Activated T-helper 17 cell treated with anti-CD3 and anti-CD28 coated beads, Interleukin-2, amount 50 U/mL, for 72 hours (primary cell): ENCODE results near the gene C16orf54. TPM values are rescaled to one million over a fixed set of nuclear protein-coding genes. Genes with fewer than 3 reads are reported as not detected.
"Not testable (repeated sequence)": the region's sequence is repeated elsewhere in the genome, so short reads cannot be mapped to it uniquely, and the experiment has no call there.

Experiments
- ATAC-seq: fragments of 150-1000 bp; cut with Tn5 transposase; replicated peaks from 2 replicates; pipeline ENCODE4 v1.10.0; 2021; ENCODE audit warnings: mild to moderate bottlenecking, moderate library complexity
- H3K27ac Mint-ChIP-seq: one replicate; pipeline ENCODE4 v1.8.0; 2022; ENCODE audit warnings: mixed read lengths
- H3K27me3 Mint-ChIP-seq: one replicate; pipeline ENCODE4 v1.8.0; 2022; ENCODE audit warnings: mixed read lengths
- H3K36me3 Mint-ChIP-seq: one replicate; pipeline ENCODE4 v1.8.0; 2022; ENCODE audit warnings: low read depth, mild to moderate bottlenecking, mixed read lengths
- H3K4me1 Mint-ChIP-seq: one replicate; pipeline ENCODE4 v1.8.0; 2022; ENCODE audit warnings: mixed read lengths
- H3K4me3 Mint-ChIP-seq: one replicate; pipeline ENCODE4 v1.8.0; 2022; ENCODE audit warnings: mild to moderate bottlenecking, mixed read lengths
- H3K9me3 Mint-ChIP-seq: one replicate; pipeline ENCODE4 v1.8.0; 2022; ENCODE audit warnings: mixed read lengths
- total RNA-seq, 2 donors: library from RNA; stranded (reverse); gene quantifications; one replicate each; pipeline ENCODE4 v1.2.3, GENCODE V29; 2022

C16orf54 gene, protein sequence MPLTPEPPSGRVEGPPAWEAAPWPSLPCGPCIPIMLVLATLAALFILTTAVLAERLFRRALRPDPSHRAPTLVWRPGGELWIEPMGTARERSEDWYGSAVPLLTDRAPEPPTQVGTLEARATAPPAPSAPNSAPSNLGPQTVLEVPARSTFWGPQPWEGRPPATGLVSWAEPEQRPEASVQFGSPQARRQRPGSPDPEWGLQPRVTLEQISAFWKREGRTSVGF
- 10 to 100 TPM; 15.9 to 23.5 TPM for total RNA-seq

DNA sequence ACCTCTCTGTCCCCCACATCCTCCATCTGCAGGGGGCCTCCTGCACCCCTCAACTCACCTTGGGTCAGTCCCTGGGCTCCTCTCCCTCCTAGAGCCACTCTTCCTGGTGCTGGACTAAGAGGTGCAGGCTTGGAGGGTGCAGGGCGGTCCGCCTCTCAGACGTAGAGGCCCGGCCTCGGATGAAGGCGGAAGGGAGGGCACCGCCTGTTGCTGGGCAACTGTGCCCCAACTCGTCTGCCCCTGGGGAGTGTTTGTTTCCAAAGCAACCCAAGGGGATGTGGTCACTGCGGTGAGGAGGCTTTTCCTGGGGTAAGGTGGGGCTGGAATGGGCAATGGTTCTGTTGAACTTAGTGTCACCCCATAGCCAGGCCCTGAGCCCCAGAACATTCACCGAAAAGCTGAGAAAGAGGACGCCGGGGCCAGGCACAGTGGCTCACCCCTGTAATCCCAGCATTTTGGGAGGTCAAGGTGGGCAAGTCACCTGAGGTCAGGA is at the start of gene C16orf54:
C16orf54 (minus strand) TSS at position 138 of the 493 bp plus-strand sequence. CDS start 1,039 bp downstream, outside the sequence.
- peak within 1 kb of the TSS; percentile 100 for H3K27ac Mint-ChIP-seq
- H3K27me3 Mint-ChIP-seq = no peaks in the 10 kb centered on the region
- H3K9me3 Mint-ChIP-seq = no peaks in the 10 kb centered on the region
- peak; percentile 86 for ATAC-seq
- H3K4me1 Mint-ChIP-seq = peaks cover 22% of the 10 kb centered on the region
- peak within 1 kb of the TSS; percentile 95 for H3K4me3 Mint-ChIP-seq
- peaks cover 57% of the 10 kb centered on the region for H3K36me3 Mint-ChIP-seq

DNA sequence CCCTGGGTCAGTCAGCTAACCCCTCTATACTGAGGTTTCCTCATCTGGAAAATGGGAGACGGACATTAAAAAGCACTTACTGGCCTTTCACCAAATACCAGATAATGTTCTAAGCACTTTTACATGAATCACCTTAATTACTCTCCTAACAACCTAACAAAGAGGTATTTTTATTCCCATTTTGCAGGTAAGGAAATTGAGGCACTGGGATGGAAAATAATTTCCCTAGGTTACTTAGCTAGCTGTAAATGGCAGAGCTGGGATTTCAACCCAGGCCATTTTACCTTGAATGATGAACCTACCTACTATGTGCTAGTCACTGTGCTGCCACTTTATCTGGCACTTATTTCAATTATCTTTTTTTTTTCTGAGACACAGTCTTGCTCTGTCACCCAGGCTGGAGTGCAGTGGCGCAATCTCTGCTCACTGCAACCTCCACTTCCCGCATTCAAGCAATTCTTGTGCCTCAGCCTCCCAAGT is 48.5 kb upstream of the C16orf54 start:
- no peak overlapping the region for H3K27ac Mint-ChIP-seq
- ATAC-seq = no peak
- no peaks in the 10 kb centered on the region for H3K27me3 Mint-ChIP-seq
- peaks cover 20% of the 10 kb centered on the region for H3K4me1 Mint-ChIP-seq
- no peaks in the 10 kb centered on the region for H3K9me3 Mint-ChIP-seq
- H3K4me3 Mint-ChIP-seq = no peak overlapping the region
- H3K36me3 Mint-ChIP-seq = peaks cover 81% of the 10 kb centered on the region

DNA sequence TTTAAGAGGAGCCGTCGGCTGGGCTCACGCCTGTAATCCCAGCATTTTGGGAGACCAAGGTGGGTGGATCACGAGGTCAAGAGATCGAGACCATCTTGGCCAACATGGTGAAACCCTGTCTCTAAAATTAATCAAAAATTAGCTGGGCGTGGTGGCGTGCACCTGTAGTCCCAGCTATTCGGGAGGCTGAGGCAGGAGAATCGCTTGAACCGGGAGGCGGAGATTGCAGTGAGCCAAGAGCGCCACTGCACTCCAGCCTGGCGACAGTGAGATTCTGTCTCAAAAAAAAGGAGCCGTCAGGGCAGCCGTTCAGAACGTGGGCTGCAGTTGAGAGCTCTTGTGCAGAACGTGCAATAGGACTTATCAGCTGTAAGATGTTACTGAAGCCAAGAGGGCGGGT is 47.4 kb upstream of the C16orf54 start:
- H3K4me3 Mint-ChIP-seq = peak overlapping the region; percentile 97
- H3K27me3 Mint-ChIP-seq, H3K9me3 Mint-ChIP-seq, ATAC-seq: not testable (repeated sequence)
- H3K4me1 Mint-ChIP-seq = peaks cover 20% of the 10 kb centered on the region
- H3K27ac Mint-ChIP-seq = peak overlapping the region; percentile 1
- H3K36me3 Mint-ChIP-seq = peaks cover 70% of the 10 kb centered on the region

DNA sequence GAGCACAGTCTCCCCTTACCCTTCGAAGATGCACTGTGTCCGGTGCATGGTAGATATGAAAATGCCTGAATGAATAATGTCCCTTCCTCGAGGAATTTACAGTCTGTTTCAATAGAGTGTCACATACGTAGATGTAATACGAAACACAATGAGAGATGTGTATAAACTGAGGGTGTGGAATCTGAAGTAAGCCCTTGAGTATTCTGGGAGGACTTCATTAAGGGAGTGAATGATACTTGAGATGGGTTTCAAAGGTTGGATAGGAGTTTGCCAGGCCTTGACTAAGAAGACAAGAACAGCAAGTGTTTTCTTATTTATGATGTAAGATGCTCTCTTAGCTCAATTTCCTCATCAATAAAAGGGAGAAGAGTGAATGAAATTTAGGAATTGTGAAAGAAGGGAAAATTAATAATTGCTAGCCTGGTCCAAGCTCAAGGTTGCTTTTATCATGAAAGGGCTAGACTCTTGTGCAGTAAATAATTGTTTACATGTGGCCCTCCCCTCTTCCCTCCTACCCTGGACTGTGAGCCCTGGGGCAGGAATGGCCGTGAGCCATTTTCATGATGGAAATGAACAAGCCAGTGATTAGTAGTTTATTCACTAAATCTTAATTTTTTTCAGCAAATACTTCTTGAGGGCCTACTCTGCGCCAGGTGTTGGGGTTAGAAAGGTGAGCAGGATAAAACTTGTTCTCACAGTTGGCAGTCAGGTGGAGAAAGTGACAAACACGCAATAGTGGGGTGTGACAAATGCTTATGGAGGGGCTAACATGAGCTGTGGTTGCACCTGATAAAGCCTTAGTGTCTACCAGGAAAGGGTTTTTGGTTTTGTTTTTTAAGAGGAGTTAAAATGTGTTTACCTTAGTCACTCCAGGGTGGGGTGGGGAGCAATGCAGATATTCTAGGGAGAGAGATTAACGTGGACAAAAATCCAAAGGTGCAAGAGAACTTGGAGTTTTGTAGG is 46.3 kb upstream of the C16orf54 start:
- Mint-ChIP-seq H3K4me3 (peak overlapping the region; percentile 97), H3K9me3 (no peaks in the 10 kb centered on the region), H3K4me1 (peaks cover 20% of the 10 kb centered on the region), H3K36me3 (peaks cover 59% of the 10 kb centered on the region), H3K27me3 (no peaks in the 10 kb centered on the region), H3K27ac (peak overlapping the region; percentile 51)
- ATAC-seq = no peak

DNA sequence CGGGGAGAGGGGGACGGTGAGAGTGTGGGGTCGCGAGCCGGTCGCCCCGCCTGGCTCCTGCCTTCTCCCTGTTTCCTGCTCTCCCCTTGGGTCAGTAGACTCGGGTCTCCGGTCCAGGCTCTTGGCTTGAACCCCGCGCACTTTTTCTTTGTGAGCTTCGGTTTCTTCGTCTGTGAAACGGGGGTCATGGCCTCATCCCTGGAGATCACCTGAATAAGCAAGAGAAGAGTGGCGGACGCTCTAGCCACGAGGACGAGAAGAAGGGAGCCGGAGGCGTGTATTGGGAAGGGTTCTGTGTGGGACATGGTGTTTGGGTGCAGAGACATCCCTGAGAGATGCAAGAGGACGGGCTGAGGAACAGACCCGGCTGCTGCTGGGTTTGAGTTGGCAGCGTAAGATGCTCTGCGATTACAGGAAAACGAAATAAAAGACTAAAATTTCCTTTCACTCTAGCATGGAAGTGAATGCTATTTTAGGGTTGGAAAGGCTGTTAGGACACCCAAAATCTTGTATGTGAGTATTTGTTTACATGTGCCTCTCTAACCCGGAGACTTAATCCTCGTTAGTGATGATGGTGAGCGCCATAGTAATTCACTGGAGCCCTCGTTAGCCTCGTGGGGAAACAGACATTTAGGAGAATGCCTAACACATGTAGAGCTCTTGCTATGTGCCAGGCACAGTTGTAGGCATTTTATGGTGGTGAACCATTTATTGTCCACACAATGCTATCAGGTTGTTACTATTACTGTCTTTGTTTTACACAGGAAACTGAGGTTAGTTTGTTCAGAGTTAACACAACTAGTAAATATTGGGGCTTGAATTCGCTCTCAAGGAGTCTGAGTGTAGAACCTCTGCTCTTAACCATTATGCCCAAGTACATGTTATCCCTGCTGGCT is 45.4 kb upstream of the C16orf54 start:
- ATAC-seq = peak; percentile 7
- no peaks in the 10 kb centered on the region for H3K9me3 Mint-ChIP-seq
- peaks cover 50% of the 10 kb centered on the region for H3K36me3 Mint-ChIP-seq

DNA sequence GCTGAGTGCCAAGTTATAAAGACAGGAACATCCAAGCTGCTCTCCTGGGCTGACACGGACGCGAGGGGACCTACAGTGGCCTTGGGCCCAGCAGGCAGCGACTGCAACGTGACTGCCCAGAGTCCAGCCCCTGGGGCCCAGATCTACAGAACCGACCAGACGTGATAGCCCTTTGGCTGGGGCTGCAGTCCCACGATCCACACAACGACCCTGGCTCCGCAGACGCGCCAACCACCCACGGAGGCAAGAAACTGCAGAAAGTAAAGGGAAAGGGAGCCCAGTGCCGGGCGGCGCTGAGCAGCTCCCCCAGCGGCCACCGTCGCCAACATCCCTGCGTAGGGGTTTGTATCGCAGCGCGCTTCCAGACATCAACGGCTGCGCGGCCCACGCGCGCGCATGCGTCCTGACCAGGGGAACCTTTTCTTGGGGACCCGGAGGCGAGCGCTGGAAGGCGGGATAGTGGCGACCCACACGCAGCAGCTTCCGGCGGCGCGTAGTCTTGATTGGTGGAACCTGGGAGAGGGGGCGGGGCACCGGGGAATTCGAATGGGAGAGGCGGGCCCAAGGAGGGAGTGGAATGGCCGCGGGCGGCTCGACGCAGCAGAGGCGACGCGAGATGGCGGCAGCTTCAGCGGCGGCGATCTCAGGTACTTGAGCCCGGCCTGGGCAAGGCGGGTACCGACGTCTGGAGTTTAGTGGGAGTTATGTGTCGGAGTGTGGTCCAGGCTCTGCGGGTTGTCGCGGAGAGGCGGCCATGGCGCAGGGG is 44.6 kb upstream of the C16orf54 start, which contains the start of gene KIF22:
KIF22 (plus strand) TSS at position 569 of the 766 bp plus-strand sequence; CDS start at position 578, 9 bp downstream.
- no peaks in the 10 kb centered on the region for H3K9me3 Mint-ChIP-seq
- peak; percentile 97 for ATAC-seq
- peaks cover 23% of the 10 kb centered on the region for H3K4me1 Mint-ChIP-seq
- no peaks in the 10 kb centered on the region for H3K27me3 Mint-ChIP-seq
- H3K36me3 Mint-ChIP-seq = peaks cover 42% of the 10 kb centered on the region
- peak within 1 kb of the TSS; percentile 87 for H3K27ac Mint-ChIP-seq
- H3K4me3 Mint-ChIP-seq = peak within 1 kb of the TSS; percentile 97

More for the DNA sequence above, 45.4 kb upstream of the C16orf54 start:
- peak overlapping the region; percentile 87 for H3K27ac Mint-ChIP-seq
- H3K27me3 Mint-ChIP-seq = no peaks in the 10 kb centered on the region
- H3K4me3 Mint-ChIP-seq = peak overlapping the region; percentile 97
- peaks cover 20% of the 10 kb centered on the region for H3K4me1 Mint-ChIP-seq

DNA sequence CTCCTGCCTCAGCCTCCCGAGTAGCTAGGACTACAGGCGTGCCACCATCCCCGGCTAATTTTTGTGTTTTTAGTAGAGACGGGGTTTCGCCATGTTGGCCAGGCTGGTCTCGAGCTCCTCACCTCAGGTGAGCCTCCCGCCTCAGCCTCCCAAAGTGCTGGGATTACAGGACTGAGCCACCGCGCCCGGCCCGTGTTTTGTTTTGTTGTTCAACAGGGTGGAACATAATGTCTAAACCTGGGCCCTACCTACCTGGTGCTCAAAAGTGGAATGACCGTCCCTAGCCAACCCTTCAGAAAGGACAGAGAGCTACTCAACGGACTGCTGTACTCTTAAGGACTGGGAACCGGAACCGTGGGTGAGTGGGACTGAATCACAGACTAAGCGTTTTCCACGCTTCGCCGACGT is 44.0 kb upstream of the C16orf54 start:
- no peaks in the 10 kb centered on the region for H3K27me3 Mint-ChIP-seq
- peaks cover 36% of the 10 kb centered on the region for H3K36me3 Mint-ChIP-seq
- H3K27ac Mint-ChIP-seq = peak overlapping the region; percentile 87
- H3K4me1 Mint-ChIP-seq = peaks cover 28% of the 10 kb centered on the region
- H3K9me3 Mint-ChIP-seq = no peaks in the 10 kb centered on the region
- peak; percentile 9 for ATAC-seq
- peak overlapping the region; percentile 97 for H3K4me3 Mint-ChIP-seq

DNA sequence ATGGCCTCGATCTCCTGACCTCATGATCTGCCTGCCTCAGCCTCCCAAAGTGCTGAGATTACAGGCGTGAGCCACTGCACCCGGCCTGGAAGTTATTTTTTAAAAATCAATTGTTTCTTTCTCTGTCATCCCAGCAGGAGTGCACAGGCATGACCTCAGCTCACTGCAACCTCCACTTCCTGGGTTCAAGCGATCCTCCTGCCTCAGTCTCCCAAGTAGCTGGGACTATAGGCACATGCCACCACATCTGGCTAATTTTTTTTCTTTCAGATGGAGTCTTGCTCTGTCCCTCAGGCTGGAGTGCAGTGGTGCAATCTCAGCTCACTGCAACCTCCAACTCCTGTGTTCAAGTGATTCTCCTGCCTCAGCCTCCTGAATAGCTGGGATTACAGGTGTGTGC is 41.4 kb upstream of the C16orf54 start:
- H3K27me3 Mint-ChIP-seq, H3K9me3 Mint-ChIP-seq, H3K4me3 Mint-ChIP-seq, ATAC-seq, H3K27ac Mint-ChIP-seq: not testable (repeated sequence)
- H3K36me3 Mint-ChIP-seq = peaks cover 21% of the 10 kb centered on the region
- peaks cover 19% of the 10 kb centered on the region for H3K4me1 Mint-ChIP-seq

DNA sequence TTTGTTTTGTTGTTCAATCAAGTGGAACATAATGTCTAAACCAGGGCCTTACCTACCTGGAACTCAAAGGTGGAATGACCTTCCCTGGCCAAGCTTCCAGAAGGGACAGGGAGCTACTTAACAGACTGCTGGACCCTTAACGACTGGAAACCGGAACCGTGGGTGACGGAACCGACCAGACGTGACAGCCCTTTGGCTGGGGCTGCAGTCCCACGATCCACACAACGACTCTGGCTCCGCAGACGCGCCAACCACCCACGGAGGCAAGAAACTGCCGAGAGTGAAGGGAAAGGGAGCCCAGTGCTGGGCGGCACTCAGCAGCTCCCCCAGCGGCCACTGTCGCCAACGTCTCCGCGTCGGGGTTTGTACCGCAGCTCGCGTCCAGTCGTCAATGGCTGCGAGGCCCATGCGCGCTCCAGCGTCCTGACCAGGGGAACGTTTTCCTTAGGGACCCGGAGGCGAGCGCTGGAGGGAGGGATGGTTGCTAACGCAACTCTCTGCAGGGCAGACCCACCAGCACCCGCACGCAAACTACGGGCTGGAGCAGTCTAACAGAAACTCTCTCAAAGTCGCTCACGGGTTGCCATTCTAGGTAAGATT is 39.2 kb upstream of the C16orf54 start:
- Mint-ChIP-seq H3K27me3 (no peaks in the 10 kb centered on the region), H3K27ac (no peak overlapping the region), H3K9me3 (no peaks in the 10 kb centered on the region), H3K4me3 (peak overlapping the region; percentile 79), H3K4me1 (peaks cover 13% of the 10 kb centered on the region), H3K36me3 (peaks cover under 1% of the 10 kb centered on the region)
- peak; percentile 80 for ATAC-seq

DNA sequence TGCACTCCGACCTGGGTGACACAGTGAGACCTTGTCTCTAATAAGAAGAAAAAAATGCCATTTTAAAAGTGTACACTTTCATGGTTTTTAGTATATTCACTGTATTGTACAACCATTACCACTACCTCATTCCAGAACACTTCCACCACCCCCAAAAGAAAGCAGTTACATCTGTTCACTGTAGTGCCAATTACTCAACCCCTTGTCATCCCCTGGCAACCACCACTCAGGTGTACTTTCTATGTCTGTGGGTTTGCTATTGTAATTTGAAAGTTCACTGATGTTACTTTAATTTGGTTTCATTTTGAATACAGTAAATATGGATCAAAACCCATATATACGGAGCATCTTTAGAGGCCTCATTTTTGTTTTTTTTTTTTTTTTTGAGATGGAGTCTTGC is 38.4 kb upstream of the C16orf54 start:
- Mint-ChIP-seq H3K36me3 (no peaks in the 10 kb centered on the region), H3K4me1 (peaks cover 13% of the 10 kb centered on the region), H3K27ac (peak overlapping the region; percentile 58), H3K4me3 (peak overlapping the region; percentile 79), H3K27me3 (no peaks in the 10 kb centered on the region), H3K9me3 (no peaks in the 10 kb centered on the region)
- ATAC-seq = peak; percentile 96

DNA sequence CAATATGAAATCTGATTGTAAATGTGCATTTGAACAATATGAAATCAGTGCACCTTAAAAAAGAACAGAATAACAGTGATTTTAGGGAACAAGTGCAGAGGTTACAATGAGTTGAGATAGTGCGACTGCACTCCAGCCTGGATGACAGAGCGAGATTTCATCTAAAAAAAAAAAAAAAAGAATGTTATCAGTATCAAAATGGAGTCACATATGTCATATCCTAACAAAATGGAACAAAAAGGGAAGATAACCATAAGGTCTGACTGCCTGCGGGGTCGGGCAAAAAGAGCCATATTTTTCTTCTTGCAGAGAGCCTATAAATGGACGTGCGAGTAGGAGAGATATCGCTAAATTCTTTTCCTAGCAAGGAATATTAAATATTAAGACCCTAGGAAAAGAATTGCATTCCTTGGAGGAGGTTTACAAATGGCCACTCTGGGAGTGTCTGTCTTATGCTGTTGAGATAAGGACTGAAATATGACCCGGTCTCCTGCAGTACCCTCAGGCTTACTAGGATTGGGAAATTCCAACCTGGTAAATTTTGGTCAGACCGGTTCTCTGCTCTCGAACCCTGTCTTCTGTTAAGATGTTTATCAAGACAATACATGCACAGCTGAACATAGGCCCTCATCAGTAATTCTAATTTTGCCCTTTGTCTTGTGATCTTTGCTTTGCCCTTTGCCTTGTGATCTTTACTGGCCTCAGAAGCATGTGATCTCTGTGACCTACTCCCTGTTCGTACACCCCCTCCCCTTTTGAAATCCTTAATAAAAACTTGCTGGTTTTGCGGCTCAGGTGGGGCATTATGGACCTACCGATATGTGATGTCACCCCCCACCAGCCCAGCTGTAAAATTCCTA is 37.5 kb upstream of the C16orf54 start:
- H3K9me3 Mint-ChIP-seq, H3K27me3 Mint-ChIP-seq, H3K36me3 Mint-ChIP-seq, ATAC-seq: not testable (repeated sequence)
- peak overlapping the region; percentile 58 for H3K27ac Mint-ChIP-seq
- H3K4me1 Mint-ChIP-seq = peaks cover 13% of the 10 kb centered on the region
- peak overlapping the region; percentile 79 for H3K4me3 Mint-ChIP-seq

DNA sequence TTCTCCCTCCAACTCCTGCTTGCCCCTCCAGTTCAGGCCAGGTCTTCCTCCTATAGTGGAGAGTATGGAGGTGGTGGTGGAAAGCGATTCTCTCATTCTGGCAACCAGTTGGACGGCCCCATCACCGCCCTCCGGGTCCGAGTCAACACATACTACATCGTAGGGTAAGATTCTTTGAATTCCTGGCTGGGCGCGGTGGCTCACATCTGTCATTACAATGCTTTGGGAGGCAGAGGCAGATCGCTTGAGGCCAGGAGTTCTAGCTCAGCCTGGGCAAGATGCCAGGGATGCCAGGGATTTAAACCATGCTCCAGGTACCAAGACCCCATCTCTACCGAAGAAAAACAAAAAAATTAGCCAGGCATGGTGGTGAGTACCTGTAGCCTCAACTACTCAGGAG is 33.7 kb upstream of the C16orf54 start:
- no peaks in the 10 kb centered on the region for H3K36me3 Mint-ChIP-seq
- H3K4me1 Mint-ChIP-seq = peaks cover 10% of the 10 kb centered on the region
- H3K9me3 Mint-ChIP-seq = no peaks in the 10 kb centered on the region
- ATAC-seq = no peak
- no peak overlapping the region for H3K27ac Mint-ChIP-seq
- no peak overlapping the region for H3K4me3 Mint-ChIP-seq
- H3K27me3 Mint-ChIP-seq = no peaks in the 10 kb centered on the region
